Activated naive CD8-positive, alpha-beta T cell treated with anti-CD3 and anti-CD28 coated beads, Interleukin-2, amount 10 ng/mL, durations not matched to agents 7 days and 5 days (primary cell): ENCODE data around the gene DLX1. TPM values are rescaled to one million over a fixed set of nuclear protein-coding genes. Genes with fewer than 3 reads are reported as not detected.

Experiments
- ATAC-seq: fragments of 150-1000 bp; cut with Tn5 transposase; one replicate; pipeline ENCODE4 v1.10.0; 2021; ENCODE audit warnings: low read depth, moderate library complexity
- POLR2A ChIA-PET: fragments of 350-600 bp; sonication (Branson Sonifier 250); formaldehyde crosslinking; loops from one replicate; lab custom pipeline; 2021; ENCODE audit warnings: antibody characterized with exemption; lab: Charles Lee
- DNase-seq: peaks from one replicate; pipeline ENCODE4 v3.0.0; 2021
- H3K27ac Mint-ChIP-seq: one replicate; pipeline ENCODE4 v1.8.0; 2022; ENCODE audit warnings: mild to moderate bottlenecking, mixed read lengths
- H3K27me3 Mint-ChIP-seq: one replicate; pipeline ENCODE4 v1.8.0; 2022; ENCODE audit warnings: mild to moderate bottlenecking, moderate library complexity, mixed read lengths
- H3K36me3 Mint-ChIP-seq: one replicate; pipeline ENCODE4 v1.8.0; 2021; ENCODE audit warnings: mild to moderate bottlenecking, mixed read lengths
- H3K4me1 Mint-ChIP-seq: one replicate; pipeline ENCODE4 v1.8.0; 2021; ENCODE audit warnings: mixed read lengths
- H3K4me3 Mint-ChIP-seq: one replicate; pipeline ENCODE4 v1.8.0; 2022; ENCODE audit warnings: mild to moderate bottlenecking, moderate library complexity, mixed read lengths
- H3K9me3 Mint-ChIP-seq: one replicate; pipeline ENCODE4 v1.8.0; 2021; ENCODE audit warnings: mixed read lengths
- total RNA-seq, 2 experiments: library from RNA; stranded (reverse); gene quantifications; one replicate each; pipeline ENCODE4 v1.2.3, GENCODE V29; 2021

DLX1 gene
- total RNA-seq, 2 experiments from 2014 or later, result not detected

DNA sequence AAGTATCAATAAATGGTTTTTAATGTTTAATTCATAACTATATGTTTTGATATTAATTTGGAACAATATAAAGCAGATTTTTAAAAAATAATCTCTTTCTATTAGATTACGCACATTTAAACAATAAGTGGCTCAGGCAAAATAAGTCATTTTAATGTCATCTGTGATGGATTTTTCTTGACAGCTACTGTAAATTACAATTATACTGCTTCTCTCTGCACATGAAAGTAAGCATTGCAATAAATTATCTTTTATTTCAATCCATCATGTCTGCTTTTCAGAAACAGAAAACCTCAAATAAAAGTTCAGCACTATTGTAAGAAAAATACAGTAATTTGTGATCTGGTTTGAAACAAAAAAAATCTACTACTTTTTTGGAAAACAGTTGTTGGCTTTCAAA, 11.1 kb upstream of the DLX1 start:
- ATAC-seq, result no peak
- H3K4me3 Mint-ChIP-seq, result no peak overlapping the region
- H3K9me3 Mint-ChIP-seq, result no peaks in the 10 kb centered on the region
- no peak for DNase-seq
- H3K4me1 Mint-ChIP-seq, result no peaks in the 10 kb centered on the region
- POLR2A ChIA-PET, result no interaction called here
- H3K36me3 Mint-ChIP-seq, result no peaks in the 10 kb centered on the region
- no peak overlapping the region for H3K27ac Mint-ChIP-seq
- peaks cover 45% of the 10 kb centered on the region for H3K27me3 Mint-ChIP-seq

GRCh38 chr2:172079416-172079815, 5.9 kb upstream of the DLX1 start:
- POLR2A ChIA-PET, result no interaction called here
- Mint-ChIP-seq H3K9me3 (no peaks in the 10 kb centered on the region), H3K36me3 (peaks cover 3% of the 10 kb centered on the region), H3K27me3 (peaks cover 82% of the 10 kb centered on the region), H3K4me1 (peaks cover 20% of the 10 kb centered on the region), H3K4me3 (no peak overlapping the region), H3K27ac (no peak overlapping the region)
- no peak for DNase-seq
- ATAC-seq, result no peak

DNA sequence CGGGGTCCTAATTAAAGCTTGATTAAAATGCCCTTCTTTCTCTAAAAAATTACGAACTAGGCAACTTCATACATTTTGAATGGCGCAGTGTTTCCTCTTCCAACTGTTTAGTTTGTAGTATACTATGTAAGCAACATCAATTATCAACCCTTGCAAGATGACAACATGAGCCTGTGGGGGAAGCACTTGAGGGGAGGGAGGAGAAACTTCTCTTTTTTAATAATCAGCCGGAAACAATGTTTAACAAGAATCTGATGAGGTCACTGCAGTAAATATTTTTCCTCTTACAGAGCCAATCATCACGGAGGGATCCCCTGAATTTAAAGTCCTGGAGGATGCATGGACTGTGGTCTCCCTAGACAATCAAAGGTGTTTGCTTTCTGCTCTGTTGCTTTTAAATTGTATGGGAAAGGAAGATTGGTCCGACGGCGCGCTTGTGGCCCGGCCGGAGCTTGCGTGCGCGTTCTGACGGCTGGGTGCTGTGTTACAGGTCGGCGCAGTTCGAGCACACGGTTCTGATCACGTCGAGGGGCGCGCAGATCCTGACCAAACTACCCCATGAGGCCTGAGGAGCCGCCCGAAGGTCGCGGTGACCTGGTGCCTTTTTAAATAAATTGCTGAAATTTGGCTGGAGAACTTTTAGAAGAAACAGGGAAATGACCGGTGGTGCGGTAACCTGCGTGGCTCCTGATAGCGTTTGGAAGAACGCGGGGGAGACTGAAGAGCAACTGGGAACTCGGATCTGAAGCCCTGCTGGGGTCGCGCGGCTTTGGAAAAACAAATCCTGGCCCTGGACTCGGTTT, 5.3 kb upstream of the DLX1 start:
- ATAC-seq, result no peak

GRCh38 chr2:172080641-172081220, 4.6 kb upstream of the DLX1 start:
- no peaks in the 10 kb centered on the region for H3K9me3 Mint-ChIP-seq

More for the DNA sequence above, 5.3 kb upstream of the DLX1 start:
- Mint-ChIP-seq H3K4me3 (peak overlapping the region; percentile 5), H3K36me3 (peaks cover 3% of the 10 kb centered on the region), H3K27ac (peak overlapping the region; percentile 15), H3K4me1 (peaks cover 25% of the 10 kb centered on the region), H3K27me3 (peaks cover 85% of the 10 kb centered on the region), H3K9me3 (no peaks in the 10 kb centered on the region)
- no peak for DNase-seq
- POLR2A ChIA-PET, result no interaction called here

GRCh38 chr2:172081221-172082022, 3.9 kb upstream of the DLX1 start:
- H3K9me3 Mint-ChIP-seq, result no peaks in the 10 kb centered on the region
- DNase-seq, result no peak
- H3K4me1 Mint-ChIP-seq, result peaks cover 34% of the 10 kb centered on the region
- peaks cover 86% of the 10 kb centered on the region for H3K27me3 Mint-ChIP-seq
- POLR2A ChIA-PET, result interaction anchor here (0.6 to 1.1 kb wide), 2 partner anchors 12 to 21 kb away, joined by 3 read pairs; no protein-coding TSS in a partner anchor
- ATAC-seq, result no peak
- peaks cover 4% of the 10 kb centered on the region for H3K36me3 Mint-ChIP-seq
- peak overlapping the region; percentile 81 for H3K27ac Mint-ChIP-seq
- peak overlapping the region; percentile 35 for H3K4me3 Mint-ChIP-seq

More at GRCh38 chr2:172080641-172081220, 4.6 kb upstream of the DLX1 start:
- ATAC-seq (no peak), DNase-seq (no peak)
- no peak overlapping the region for H3K4me3 Mint-ChIP-seq
- peaks cover 84% of the 10 kb centered on the region for H3K27me3 Mint-ChIP-seq
- peaks cover 4% of the 10 kb centered on the region for H3K36me3 Mint-ChIP-seq
- POLR2A ChIA-PET, result no interaction called here
- peaks cover 31% of the 10 kb centered on the region for H3K4me1 Mint-ChIP-seq
- no peak overlapping the region for H3K27ac Mint-ChIP-seq

GRCh38 chr2:172082105-172082943, 3.0 kb upstream of the DLX1 start:
- POLR2A ChIA-PET, result interaction anchor here (0.9 to 1.7 kb wide), 3 partner anchors 11 to 21 kb away, joined by 3 to 5 read pairs (median 3); partner anchors contain the start of gene DLX2
- no peak for DNase-seq
- peaks cover 40% of the 10 kb centered on the region for H3K4me1 Mint-ChIP-seq
- H3K27me3 Mint-ChIP-seq, result peaks cover 94% of the 10 kb centered on the region
- peak overlapping the region; percentile 61 for H3K4me3 Mint-ChIP-seq
- peaks cover 4% of the 10 kb centered on the region for H3K36me3 Mint-ChIP-seq
- ATAC-seq, result no peak
- no peak overlapping the region for H3K27ac Mint-ChIP-seq
- H3K9me3 Mint-ChIP-seq, result no peaks in the 10 kb centered on the region

- H3K4me3 Mint-ChIP-seq, result peak overlapping the region; percentile 84
- H3K27me3 Mint-ChIP-seq, result peaks cover 98% of the 10 kb centered on the region
- no peak for DNase-seq
- no peak for ATAC-seq
- peaks cover 47% of the 10 kb centered on the region for H3K4me1 Mint-ChIP-seq
- POLR2A ChIA-PET, result interaction anchor here (0.9 to 1.7 kb wide), 3 partner anchors 10 to 20 kb away, joined by 3 to 5 read pairs (median 3); partner anchors contain the start of gene DLX2
- H3K36me3 Mint-ChIP-seq, result peaks cover 4% of the 10 kb centered on the region
- no peak overlapping the region for H3K27ac Mint-ChIP-seq
- no peaks in the 10 kb centered on the region for H3K9me3 Mint-ChIP-seq
Observed at GRCh38 chr2:172082944-172083627, 2.2 kb upstream of the DLX1 start.

- Mint-ChIP-seq H3K27me3 (peaks cover 98% of the 10 kb centered on the region), H3K9me3 (no peaks in the 10 kb centered on the region), H3K36me3 (peaks cover 4% of the 10 kb centered on the region), H3K4me3 (peak overlapping the region; percentile 84), H3K27ac (peak overlapping the region; percentile 21), H3K4me1 (peaks cover 53% of the 10 kb centered on the region)
- ATAC-seq (no peak), DNase-seq (no peak)
- POLR2A ChIA-PET, result interaction anchor here (1.7 kb wide), 1 partner anchor 12 kb away, joined by 5 read pairs; no protein-coding TSS in a partner anchor
Observed at GRCh38 chr2:172083628-172084394, 1.5 kb upstream of the DLX1 start.

- POLR2A ChIA-PET, result no interaction called here
- Mint-ChIP-seq H3K4me1 (peaks cover 53% of the 10 kb centered on the region), H3K27me3 (peaks cover 97% of the 10 kb centered on the region), H3K36me3 (peaks cover 4% of the 10 kb centered on the region), H3K9me3 (no peaks in the 10 kb centered on the region), H3K4me3 (peak overlapping the region; percentile 84), H3K27ac (peak overlapping the region; percentile 21)
- ATAC-seq, result no peak
- DNase-seq, result peak; percentile 52
Observed at GRCh38 chr2:172084395-172084644, 987 bp upstream of the DLX1 start.

DNA sequence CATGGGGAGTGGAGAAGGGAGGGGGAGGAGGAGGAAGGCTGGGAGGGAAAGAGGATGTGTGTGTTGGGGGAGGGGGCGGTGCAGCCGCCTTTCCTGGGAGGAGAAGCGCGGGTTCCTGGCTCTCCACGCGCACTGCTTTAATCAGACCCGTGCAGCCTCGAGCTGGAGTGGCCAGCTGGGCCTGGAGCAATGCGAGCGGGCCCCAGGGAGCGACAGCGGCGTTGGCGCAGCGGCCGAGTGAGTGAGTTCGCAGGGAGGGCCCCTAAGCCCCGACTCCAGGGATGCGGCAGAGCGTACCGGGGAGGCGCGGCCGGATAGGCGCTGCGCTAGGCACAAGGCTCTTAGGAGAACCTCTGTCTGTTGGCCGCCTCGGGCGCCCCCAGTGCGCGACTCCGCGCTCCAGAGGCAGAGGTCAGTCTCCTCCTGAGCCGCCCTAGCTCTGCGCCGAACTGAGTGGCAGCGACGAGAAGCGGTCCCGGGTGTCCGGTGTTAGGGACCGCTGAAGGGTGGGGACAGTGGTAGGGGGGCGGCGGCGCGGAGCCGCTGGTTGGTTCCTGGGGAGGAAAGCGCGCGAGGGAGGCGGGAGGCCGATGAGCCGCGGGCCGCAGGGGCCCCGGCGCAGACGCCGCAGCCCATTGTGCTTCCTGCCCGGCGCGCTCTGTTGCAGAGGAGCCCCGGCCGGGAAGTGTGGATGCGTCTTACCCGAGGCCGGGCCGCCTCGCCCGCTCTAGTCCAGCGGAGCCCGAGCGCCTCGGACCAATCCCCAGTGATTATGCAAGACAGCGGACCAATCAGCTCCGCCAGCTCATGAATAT, 455 bp upstream of the DLX1 start:
- H3K27me3 Mint-ChIP-seq, result peaks cover 98% of the 10 kb centered on the region

More for the DNA sequence above, 455 bp upstream of the DLX1 start:
- H3K9me3 Mint-ChIP-seq, result no peaks in the 10 kb centered on the region
- POLR2A ChIA-PET, result interaction anchor here (1.2 to 1.3 kb wide), 2 partner anchors 11 to 17 kb away, joined by 3 to 5 read pairs; no protein-coding TSS in a partner anchor
- peaks cover 53% of the 10 kb centered on the region for H3K4me1 Mint-ChIP-seq
- peak; percentile 74 for DNase-seq
- peaks cover 4% of the 10 kb centered on the region for H3K36me3 Mint-ChIP-seq
- H3K27ac Mint-ChIP-seq, result no peak overlapping the region
- H3K4me3 Mint-ChIP-seq, result peak overlapping the region; percentile 84
- peak; percentile 75 for ATAC-seq
